Activated naive CD4-positive, alpha-beta T cell treated with anti-CD3 and anti-CD28 coated beads, Interleukin-2, amount 50 U/mL, for 72 hours (primary cell): ENCODE data around the gene CLPTM1L. TPM values are rescaled to one million over a fixed set of nuclear protein-coding genes. Genes with fewer than 3 reads are reported as not detected.
"Not testable (repeated sequence)": the region's sequence is repeated elsewhere in the genome, so short reads cannot be mapped to it uniquely, and the experiment has no call there.

ENCODE experiments used
- ATAC-seq, 2 donors: fragments of 150-1000 bp; cut with Tn5 transposase; 2 replicates each; pipeline ENCODE4 v1.10.0; 2021; ENCODE audit warnings: mild to moderate bottlenecking in 2 of 2, moderate library complexity in 2 of 2
- DNase-seq, 2 donors: peaks; one replicate each; pipeline ENCODE4 v3.0.0; 2021 to 2022; ENCODE audit warnings: low spot score in 2 of 2
- H3K27ac Mint-ChIP-seq, 2 donors: one replicate each; pipeline ENCODE4 v1.8.0; 2022; ENCODE audit warnings: mild to moderate bottlenecking in 2 of 2, mixed read lengths in 2 of 2
- H3K36me3 Mint-ChIP-seq, 2 donors: one replicate each; pipeline ENCODE4 v1.8.0; 2022; ENCODE audit warnings: mixed read lengths in 2 of 2
- H3K9me3 Mint-ChIP-seq, 2 donors: one replicate each; pipeline ENCODE4 v1.8.0; 2022; ENCODE audit warnings: mixed read lengths in 2 of 2
- total RNA-seq, 2 donors: library from RNA; stranded (reverse); gene quantifications; one replicate each; pipeline ENCODE4 v1.2.3, GENCODE V29; 2022

The CLPTM1L gene
- total RNA-seq, 2 donors from 2014 or later = 44.8 to 67.9 TPM

- peaks cover 4 to 5% of the 10 kb centered on the region in 2 donors for H3K9me3 Mint-ChIP-seq
- peaks cover 9 to 12% of the 10 kb centered on the region in 2 donors for H3K36me3 Mint-ChIP-seq
- ATAC-seq (no peak), DNase-seq (peak in 1 of 2 donors; percentile 21)
- no peak overlapping the region for H3K27ac Mint-ChIP-seq
Measured at GRCh38 chr5:1285141-1285540, 59.8 kb downstream of the CLPTM1L start.

- peaks cover 9 to 12% of the 10 kb centered on the region in 2 donors for H3K36me3 Mint-ChIP-seq
- not testable (repeated sequence) for H3K27ac Mint-ChIP-seq, ATAC-seq, H3K9me3 Mint-ChIP-seq
- DNase-seq = peak in 1 of 2 donors; percentile 49
Measured at GRCh38 chr5:1284336-1284970, 60.4 kb downstream of the CLPTM1L start.

- ATAC-seq, H3K27ac Mint-ChIP-seq, H3K9me3 Mint-ChIP-seq: not testable (repeated sequence)
- DNase-seq = peak in 1 of 2 donors; percentile 42
- peaks cover 9 to 12% of the 10 kb centered on the region in 2 donors for H3K36me3 Mint-ChIP-seq
Measured at GRCh38 chr5:1283729-1284041, 61.2 kb downstream of the CLPTM1L start.

GRCh38 chr5:1282993-1283728 is 61.7 kb downstream of the CLPTM1L start:
- H3K9me3 Mint-ChIP-seq, H3K27ac Mint-ChIP-seq, ATAC-seq: not testable (repeated sequence)
- peak in 1 of 2 donors; percentile 37 for DNase-seq
- H3K36me3 Mint-ChIP-seq = peaks cover 4 to 12% of the 10 kb centered on the region in 2 donors

- H3K9me3 Mint-ChIP-seq = no peaks in the 10 kb centered on the region
- no peak for ATAC-seq
- peak in 1 of 2 donors; percentile 46 for DNase-seq
- peaks cover 0 to 11% of the 10 kb centered on the region in 2 donors for H3K36me3 Mint-ChIP-seq
- H3K27ac Mint-ChIP-seq = no peak overlapping the region
Measured at GRCh38 chr5:1282131-1282992, 62.5 kb downstream of the CLPTM1L start.

- ATAC-seq (no peak), DNase-seq (no peak)
- Mint-ChIP-seq H3K36me3 (peaks cover 0 to 11% of the 10 kb centered on the region in 2 donors), H3K9me3 (no peaks in the 10 kb centered on the region), H3K27ac (no peak overlapping the region)
Measured at GRCh38 chr5:1281038-1281882, 63.6 kb downstream of the CLPTM1L start.

GRCh38 chr5:1280177-1281037 is 64.5 kb downstream of the CLPTM1L start:
- no peak for DNase-seq
- no peaks in the 10 kb centered on the region for H3K9me3 Mint-ChIP-seq
- no peak for ATAC-seq
- peaks cover 0 to 11% of the 10 kb centered on the region in 2 donors for H3K36me3 Mint-ChIP-seq
- H3K27ac Mint-ChIP-seq = no peak overlapping the region

GRCh38 chr5:1279443-1280151 is 65.3 kb downstream of the CLPTM1L start:
- H3K27ac Mint-ChIP-seq = no peak overlapping the region
- no peaks in the 10 kb centered on the region for H3K9me3 Mint-ChIP-seq
- H3K36me3 Mint-ChIP-seq = peaks cover 0 to 13% of the 10 kb centered on the region in 2 donors
- DNase-seq (no peak), ATAC-seq (no peak)

- Mint-ChIP-seq H3K36me3 (peaks cover 0 to 15% of the 10 kb centered on the region in 2 donors), H3K27ac (no peak overlapping the region), H3K9me3 (no peaks in the 10 kb centered on the region)
- ATAC-seq (no peak), DNase-seq (no peak)
Measured at GRCh38 chr5:1278656-1279442, 66.0 kb downstream of the CLPTM1L start.

- ATAC-seq (no peak), DNase-seq (no peak)
- Mint-ChIP-seq H3K27ac (no peak overlapping the region), H3K9me3 (no peaks in the 10 kb centered on the region), H3K36me3 (peaks cover 0 to 15% of the 10 kb centered on the region in 2 donors)
Measured at GRCh38 chr5:1278216-1278615, 66.7 kb downstream of the CLPTM1L start.

GRCh38 chr5:1277781-1278180 is 67.1 kb downstream of the CLPTM1L start:
- DNase-seq (no peak), ATAC-seq (no peak)
- no peak overlapping the region for H3K27ac Mint-ChIP-seq
- H3K9me3 Mint-ChIP-seq = no peaks in the 10 kb centered on the region
- H3K36me3 Mint-ChIP-seq = peaks cover 0 to 15% of the 10 kb centered on the region in 2 donors

- no peak for ATAC-seq
- Mint-ChIP-seq H3K27ac (no peak overlapping the region), H3K36me3 (peaks cover 0 to 15% of the 10 kb centered on the region in 2 donors), H3K9me3 (no peaks in the 10 kb centered on the region)
- DNase-seq = no peak
Measured at GRCh38 chr5:1277331-1277730, 67.6 kb downstream of the CLPTM1L start.

GRCh38 chr5:1276930-1277329 is 68.0 kb downstream of the CLPTM1L start:
- no peak overlapping the region for H3K27ac Mint-ChIP-seq
- no peaks in the 10 kb centered on the region for H3K9me3 Mint-ChIP-seq

More at GRCh38 chr5:1276930-1277329, 68.0 kb downstream of the CLPTM1L start:
- ATAC-seq (no peak), DNase-seq (no peak)
- H3K36me3 Mint-ChIP-seq = peaks cover 0 to 15% of the 10 kb centered on the region in 2 donors
